GM23248 (cell line): ENCODE results near the gene MARS1. TPM values are rescaled to one million over a fixed set of nuclear protein-coding genes. Genes with fewer than 3 reads are reported as not detected.

ENCODE experiments used
- DNase-seq: peaks from one replicate; pipeline ENCODE4 v3.0.0-alpha.2; 2015
- H2AFZ ChIP-seq: fragments of 200-600 bp; sonication (generic); 2 replicates; pipeline ENCODE4 v1.6.1; 2016; ENCODE audit warnings: antibody characterized with exemption
- H3F3A ChIP-seq: fragments of 200-600 bp; sonication (generic); 2 replicates; pipeline ENCODE4 v1.6.1; 2016; ENCODE audit warnings: mild to moderate bottlenecking, antibody characterized with exemption, mixed run types; ENCODE audit not compliant: insufficient read depth
- H3K27ac ChIP-seq: fragments of 200-600 bp; sonication (generic); 2 replicates; pipeline ENCODE4 v1.5.1; 2016; ENCODE audit warnings: mild to moderate bottlenecking
- H3K27me3 ChIP-seq: fragments of 200-600 bp; sonication (generic); replicated peaks from 2 replicates; pipeline ENCODE4 v1.6.1; 2016; ENCODE audit warnings: mild to moderate bottlenecking; ENCODE audit not compliant: insufficient read depth
- H3K36me3 ChIP-seq: fragments of 200-600 bp; sonication (generic); 2 replicates; pipeline ENCODE4 v1.6.1; 2016; ENCODE audit warnings: low read depth, mild to moderate bottlenecking
- H3K4me1 ChIP-seq: fragments of 200-600 bp; sonication (generic); 2 replicates; pipeline ENCODE4 v1.6.1; 2016; ENCODE audit warnings: mild to moderate bottlenecking; ENCODE audit not compliant: insufficient read depth
- H3K4me2 ChIP-seq: fragments of 200-600 bp; sonication (generic); one replicate; pipeline ENCODE4 v1.6.1; 2016; ENCODE audit warnings: mild to moderate bottlenecking; ENCODE audit not compliant: unreplicated experiment
- H3K4me3 ChIP-seq: fragments of 200-600 bp; sonication (generic); 2 replicates; pipeline ENCODE4 v1.5.1; 2016; ENCODE audit warnings: mild to moderate bottlenecking
- H3K79me2 ChIP-seq: fragments of 200-600 bp; sonication (generic); 2 replicates; pipeline ENCODE4 v1.6.1; 2016; ENCODE audit warnings: mild to moderate bottlenecking; ENCODE audit not compliant: insufficient read depth
- H3K9ac ChIP-seq: fragments of 200-600 bp; sonication (generic); 2 replicates; pipeline ENCODE4 v1.6.1; 2016; ENCODE audit warnings: mild to moderate bottlenecking
- H3K9me2 ChIP-seq: fragments of 200-600 bp; sonication (generic); 2 replicates; pipeline ENCODE4 v1.6.1; 2016; ENCODE audit warnings: mixed run types, mild to moderate bottlenecking, moderate library complexity; ENCODE audit not compliant: insufficient read depth
- H3K9me3 ChIP-seq: fragments of 200-600 bp; sonication (generic); one replicate; pipeline ENCODE4 v1.6.1; 2017; ENCODE audit warnings: low read depth
- H4K20me1 ChIP-seq: fragments of 200-600 bp; sonication (generic); 2 replicates; pipeline ENCODE4 v1.6.0; 2016; ENCODE audit not compliant: insufficient read depth
- EZH2 ChIP-seq: fragments of 200-600 bp; sonication (generic); IDR thresholded peaks from 2 replicates; pipeline ENCODE4 v1.6.1; 2018; ENCODE audit warnings: antibody characterized with exemption, mild to moderate bottlenecking; ENCODE audit not compliant: insufficient read depth, poor library complexity, severe bottlenecking
- EZH2phosphoT487 ChIP-seq: fragments of 200-600 bp; sonication (generic); IDR thresholded peaks from 2 replicates; pipeline ENCODE4 v1.6.1; 2018; ENCODE audit warnings: antibody characterized with exemption, moderate library complexity, mild to moderate bottlenecking, low read depth; ENCODE audit not compliant: insufficient read depth
- WGBS, 2 experiments: methylation state at CpG; one replicate each; pipeline ENCODE4 v1.1.6; 2015 to 2017; ENCODE audit warnings: low lambda C conversion rate in 2 of 2, low coverage in 1 of 2; ENCODE audit errors: missing lambda C conversion rate in 2 of 2; 5-methylcytosine and 5-hydroxymethylcytosine counted together
- in situ Hi-C: fragments of 300-500 bp; cut with MboI; formaldehyde crosslinking; loops from 2 replicates; pipeline ENCODE4 v1.15.0; 2020
- polyA plus RNA-seq: library from polyadenylated mRNA; unstranded; fragments of >200 nt; fragmentation: Nextera tagmentation; extraction: Ambion mirVana; gene quantifications from 2 replicates; pipeline ENCODE4 v1.2.1, GENCODE V29; 2016
- total RNA-seq: library from RNA; depleted of rRNA; stranded (reverse); fragments of >200 nt; shearing (Covaris generic); gene quantifications from 2 replicates; pipeline ENCODE4 v1.2.3, GENCODE V29; 2014

The MARS1 gene
- total and polyA plus RNA-seq, 2 experiments from 2014 or later, result 184 to 272 TPM

- H3K9me2 ChIP-seq, result no peaks in the 10 kb centered on the region
- no peak overlapping the region for H3K4me2 ChIP-seq
- no peak overlapping the region for H3K27ac ChIP-seq
- H3K9me3 ChIP-seq, result no peaks in the 10 kb centered on the region
- H3K36me3 ChIP-seq, result no peaks in the 10 kb centered on the region
- H3K27me3 ChIP-seq, result no peaks in the 10 kb centered on the region
- no peaks in the 10 kb centered on the region for H4K20me1 ChIP-seq
- H3K9ac ChIP-seq, result no peak overlapping the region
- no peaks in the 10 kb centered on the region for H3K79me2 ChIP-seq
- no peak overlapping the region for H3K4me3 ChIP-seq
- H3K4me1 ChIP-seq, result peaks cover 23% of the 10 kb centered on the region
- 74% methylated on average over 2 of the region's 2 CpGs for WGBS, 2 experiments
- no peak for TF ChIP-seq EZH2
- no peak for TF ChIP-seq EZH2phosphoT487
- H2AFZ ChIP-seq, result no peak overlapping the region
- peaks cover 11% of the 10 kb centered on the region; the same call in 1 of the 2 replicates for H3F3A ChIP-seq
- DNase-seq, result no peak
- in situ Hi-C loops, result loop anchor here (10.0 kb wide), 1 partner anchor 134 kb away; no protein-coding TSS in a partner anchor
Observed at GRCh38 chr12:57448669-57449068, 39.2 kb upstream of the MARS1 start.

DNA sequence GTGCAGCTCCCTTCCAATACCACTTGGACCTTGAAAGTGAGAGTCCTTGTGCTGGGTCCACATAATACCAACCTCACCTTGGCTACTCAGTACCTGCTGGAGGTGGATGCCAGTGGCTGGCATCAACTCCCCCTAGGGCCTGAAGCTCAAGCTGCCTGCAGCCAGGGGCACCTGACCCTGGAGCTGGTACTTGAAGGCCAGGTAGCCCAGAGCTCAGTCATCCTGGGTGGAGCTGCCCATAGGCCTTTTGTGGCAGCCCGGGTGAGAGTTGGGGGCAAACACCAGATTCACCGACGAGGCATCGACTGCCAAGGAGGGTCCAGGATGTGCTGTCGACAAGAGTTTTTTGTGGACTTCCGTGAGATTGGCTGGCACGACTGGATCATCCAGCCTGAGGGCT lies 38.5 kb upstream of the MARS1 start:
- Histone ChIP-seq H3K9me3 (no peaks in the 10 kb centered on the region), H3K27ac (no peak overlapping the region), H3F3A (peaks cover 11% of the 10 kb centered on the region; the same call in 1 of the 2 replicates), H3K9me2 (no peaks in the 10 kb centered on the region), H3K4me2 (no peak overlapping the region), H3K27me3 (no peaks in the 10 kb centered on the region), H3K79me2 (no peaks in the 10 kb centered on the region), H4K20me1 (no peaks in the 10 kb centered on the region), H2AFZ (no peak overlapping the region), H3K4me3 (no peak overlapping the region), H3K9ac (no peak overlapping the region), H3K4me1 (peaks cover 23% of the 10 kb centered on the region), H3K36me3 (no peaks in the 10 kb centered on the region)
- WGBS, 2 experiments, result 93 to 95% methylated on average over 7 of the region's 7 CpGs
- in situ Hi-C loops, result loop anchor here (10.0 kb wide), 1 partner anchor 135 kb away; no protein-coding TSS in a partner anchor
- DNase-seq, result no peak
- no peak for TF ChIP-seq EZH2phosphoT487
- no peak for TF ChIP-seq EZH2

- Histone ChIP-seq H3K36me3 (no peaks in the 10 kb centered on the region), H3F3A (peaks cover 11% of the 10 kb centered on the region; the same call in 1 of the 2 replicates), H3K9me2 (no peaks in the 10 kb centered on the region), H4K20me1 (no peaks in the 10 kb centered on the region), H3K79me2 (no peaks in the 10 kb centered on the region), H3K4me3 (no peak overlapping the region), H3K9me3 (no peaks in the 10 kb centered on the region), H3K27ac (no peak overlapping the region), H3K4me2 (no peak overlapping the region), H2AFZ (no peak overlapping the region), H3K4me1 (peaks cover 29% of the 10 kb centered on the region), H3K27me3 (no peaks in the 10 kb centered on the region), H3K9ac (no peak overlapping the region)
- TF ChIP-seq EZH2, result no peak
- TF ChIP-seq EZH2phosphoT487, result no peak
- in situ Hi-C loops, result no loop called here
- 94 to 97% methylated on average over 3 of the region's 3 CpGs for WGBS, 2 experiments
- DNase-seq, result no peak
Observed at GRCh38 chr12:57450057-57450456, 37.8 kb upstream of the MARS1 start.

DNA sequence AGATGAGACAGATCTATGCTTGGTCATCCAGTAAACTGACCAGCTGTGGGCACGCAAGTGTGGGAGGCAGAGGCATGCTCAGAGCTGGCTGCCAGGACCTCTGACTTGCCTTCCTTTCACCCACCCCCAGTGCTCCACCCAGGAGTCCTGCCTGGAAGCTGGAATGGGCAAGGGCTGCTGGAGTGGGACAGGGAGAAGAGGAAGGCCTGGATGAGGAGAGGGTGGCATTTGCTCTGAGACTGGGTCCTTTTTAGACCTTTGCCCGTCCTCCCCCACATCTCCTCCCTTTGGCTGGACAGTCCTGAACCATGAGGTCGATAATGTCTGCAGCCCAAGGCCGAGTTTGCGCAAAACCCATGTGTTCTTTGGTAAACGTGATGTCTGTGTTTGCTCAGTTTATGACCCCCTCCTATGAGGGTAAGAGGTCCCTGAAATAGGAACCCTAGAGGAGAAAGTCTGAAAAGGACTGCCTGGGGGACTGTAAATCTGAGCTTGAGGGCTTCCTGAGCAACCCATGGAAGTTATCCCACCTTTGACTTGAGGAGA lies 36.6 kb upstream of the MARS1 start:
- peak overlapping the region; percentile 90 for H3K27ac ChIP-seq
- WGBS, 2 experiments, result 52 to 57% methylated on average over 6 of the region's 6 CpGs

More for the DNA sequence above, 36.6 kb upstream of the MARS1 start:
- no peaks in the 10 kb centered on the region for H3K27me3 ChIP-seq
- H3K79me2 ChIP-seq, result no peaks in the 10 kb centered on the region
- in situ Hi-C loops, result no loop called here
- H3K9ac ChIP-seq, result peak overlapping the region; percentile 32
- DNase-seq, result peak; percentile 74
- H3F3A ChIP-seq, result peaks cover 11% of the 10 kb centered on the region; the same call in 1 of the 2 replicates
- H3K4me2 ChIP-seq, result peak overlapping the region; percentile 39
- peaks cover 30% of the 10 kb centered on the region for H3K4me1 ChIP-seq
- H3K36me3 ChIP-seq, result no peaks in the 10 kb centered on the region
- H3K9me2 ChIP-seq, result no peaks in the 10 kb centered on the region
- no peaks in the 10 kb centered on the region for H4K20me1 ChIP-seq
- H3K4me3 ChIP-seq, result no peak overlapping the region
- no peaks in the 10 kb centered on the region for H3K9me3 ChIP-seq
- H2AFZ ChIP-seq, result peak overlapping the region; percentile 36; the same call in 1 of the 2 replicates
- TF ChIP-seq EZH2, result no peak
- no peak for TF ChIP-seq EZH2phosphoT487
